Upper lobe of left lung (tissue), 6 donors: Measurements from ENCODE around the gene SLC4A8. TPM values are rescaled to one million over a fixed set of nuclear protein-coding genes. Genes with fewer than 3 reads are reported as not detected.

Experiments used
- ATAC-seq, 2 donors: fragments of 200-7000 bp; cut with Tn5 transposase; one replicate each; pipeline ENCODE4 v1.9.1; 2022; ENCODE audit warnings: mild to moderate bottlenecking in 2 of 2, moderate library complexity in 2 of 2; ENCODE audit not compliant: low FRiP score in 2 of 2
- DNase-seq, 2 donors: peaks; one replicate each; pipeline ENCODE4 v3.0.0-alpha.2; 2019 to 2020
- H3K27ac ChIP-seq, 4 donors: fragments of 200-600 bp; sonication (generic); one replicate each; pipeline ENCODE4 v1.5.1; 2016 to 2019
- H3K27me3 ChIP-seq, 4 donors: fragments of 200-600 bp; sonication (generic); one replicate each; pipeline ENCODE4 v1.5.1; 2017 to 2019
- H3K36me3 ChIP-seq, 4 donors: fragments of 200-600 bp; sonication (generic); one replicate each; pipeline ENCODE4 v1.5.1; 2016 to 2019
- H3K4me1 ChIP-seq, 4 donors: fragments of 200-600 bp; sonication (generic); one replicate each; pipeline ENCODE4 v1.5.1; 2018 to 2019
- H3K4me3 ChIP-seq, 4 donors: fragments of 200-600 bp; sonication (generic); one replicate each; pipeline ENCODE4 v1.5.1; 2017 to 2019; ENCODE audit warnings: mild to moderate bottlenecking in 2 of 4, moderate library complexity in 1 of 4
- H3K9me3 ChIP-seq, 4 donors: fragments of 200-600 bp; sonication (generic); one replicate each; pipeline ENCODE4 v1.5.1; 2018 to 2019
- CTCF ChIP-seq, 6 experiments: fragments of 450-650 bp in 4 of 6; fragments of 200-600 bp in 2 of 6; sonication (generic) in 2 of 6; IDR thresholded peaks; one replicate each; pipeline ENCODE4 v1.5.1; 2016 to 2019; ENCODE audit warnings: antibody characterized with exemption in 6 of 6
- EP300 ChIP-seq, 4 donors: sonication (generic); formaldehyde crosslinking; IDR thresholded peaks; one replicate each; pipeline ENCODE4 v1.5.1; 2017; ENCODE audit warnings: antibody characterized with exemption in 4 of 4, control low read depth in 2 of 4
- POLR2A ChIP-seq, 4 donors: fragments of 450-650 bp; IDR thresholded peaks; one replicate each; pipeline ENCODE4 v1.5.1; 2016 to 2017; ENCODE audit warnings: antibody characterized with exemption in 4 of 4, mild to moderate bottlenecking in 2 of 4
- POLR2AphosphoS5 ChIP-seq, 2 donors: sonication (generic); formaldehyde crosslinking; IDR thresholded peaks; one replicate each; pipeline ENCODE4 v1.5.1; 2017; ENCODE audit warnings: antibody characterized with exemption in 2 of 2
- WGBS, 2 donors: methylation state at CpG; one replicate each; pipeline ENCODE4 v1.1.5; 2017 to 2018; 5-methylcytosine and 5-hydroxymethylcytosine counted together
- total RNA-seq, 6 donors: library from RNA; depleted of rRNA in 4 of 6; stranded (reverse); fragments of >200 nt in 4 of 6; gene quantifications; one replicate each; pipeline versions ENCODE4 v1.1.0 to v1.2.1, GENCODE V29; 2016 to 2021
- donor health status: DM: no; HTN: no; CAD: no; lungs with moderate emphysema.
- donor health status: DM: no; HTN: yes; CAD: no; lungs with severe emphysema.

SLC4A8 gene
- total RNA-seq, 6 donors from 2014 or later = 2.3 to 13.5 (median 7.4) TPM

GRCh38 chr12:51465491-51465890, 40.9 kb downstream of the SLC4A8 start:
- H3K4me1 ChIP-seq = no peaks in the 10 kb centered on the region
- DNase-seq (no peak), ATAC-seq (no peak)
- TF ChIP-seq CTCF (IDR thresholded peaks at IDR 0.05) = no peak
- no peak for TF ChIP-seq POLR2AphosphoS5 (IDR thresholded peaks at IDR 0.05)
- no peak for TF ChIP-seq EP300 (IDR thresholded peaks at IDR 0.05)
- no peak for TF ChIP-seq POLR2A (IDR thresholded peaks at IDR 0.05)
- WGBS, 2 donors = 79 to 100% methylated on average over 1 of the region's 1 CpG
- H3K36me3 ChIP-seq = no peaks in the 10 kb centered on the region
- no peaks in the 10 kb centered on the region for H3K9me3 ChIP-seq
- H3K27me3 ChIP-seq = no peaks in the 10 kb centered on the region
- no peak overlapping the region for H3K27ac ChIP-seq
- H3K4me3 ChIP-seq = no peak overlapping the region

- Histone ChIP-seq H3K4me3 (no peak overlapping the region), H3K27me3 (no peaks in the 10 kb centered on the region), H3K9me3 (no peaks in the 10 kb centered on the region), H3K36me3 (no peaks in the 10 kb centered on the region), H3K27ac (no peak overlapping the region), H3K4me1 (peaks cover 0 to 5% (median 0%) of the 10 kb centered on the region in 4 donors)
- no peak for DNase-seq
- 100% methylated on average over 1 of the region's 1 CpG for WGBS, 2 donors
- TF ChIP-seq POLR2AphosphoS5 (IDR thresholded peaks at IDR 0.05) (no peak), EP300 (IDR thresholded peaks at IDR 0.05) (no peak), CTCF (IDR thresholded peaks at IDR 0.05) (no peak), POLR2A (IDR thresholded peaks at IDR 0.05) (no peak)
- ATAC-seq = no peak
Measured at GRCh38 chr12:51470116-51470515, 45.5 kb downstream of the SLC4A8 start.

GRCh38 chr12:51471111-51471864, 46.7 kb downstream of the SLC4A8 start:
- DNase-seq (no peak), ATAC-seq (no peak)
- Histone ChIP-seq H3K27ac (no peak overlapping the region), H3K4me3 (no peak overlapping the region), H3K9me3 (no peaks in the 10 kb centered on the region), H3K36me3 (no peaks in the 10 kb centered on the region), H3K4me1 (peaks cover 0 to 5% (median 0%) of the 10 kb centered on the region in 4 donors), H3K27me3 (no peaks in the 10 kb centered on the region)
- TF ChIP-seq CTCF (IDR thresholded peaks at IDR 0.05) = no peak
- TF ChIP-seq EP300 (IDR thresholded peaks at IDR 0.05) = no peak
- TF ChIP-seq POLR2AphosphoS5 (IDR thresholded peaks at IDR 0.05) = no peak
- no peak for TF ChIP-seq POLR2A (IDR thresholded peaks at IDR 0.05)
- WGBS, 2 donors = 52 to 63% methylated on average over 7 of the region's 7 CpGs

- WGBS, 2 donors = 91 to 95% methylated on average over 2 of the region's 2 CpGs
- TF ChIP-seq POLR2A (IDR thresholded peaks at IDR 0.05) = no peak
- no peak for TF ChIP-seq CTCF (IDR thresholded peaks at IDR 0.05)
- no peak for TF ChIP-seq EP300 (IDR thresholded peaks at IDR 0.05)
- TF ChIP-seq POLR2AphosphoS5 (IDR thresholded peaks at IDR 0.05) = no peak
- Histone ChIP-seq H3K9me3 (no peaks in the 10 kb centered on the region), H3K36me3 (no peaks in the 10 kb centered on the region), H3K4me1 (peaks cover 0 to 5% (median 0%) of the 10 kb centered on the region in 4 donors), H3K4me3 (no peak overlapping the region), H3K27ac (no peak overlapping the region), H3K27me3 (no peaks in the 10 kb centered on the region)
- ATAC-seq = no peak
- no peak for DNase-seq
Measured at GRCh38 chr12:51472984-51473383, 48.4 kb downstream of the SLC4A8 start.

- H3K27me3 ChIP-seq = no peaks in the 10 kb centered on the region
- no peak overlapping the region for H3K27ac ChIP-seq
- WGBS, 2 donors = 92 to 93% methylated on average over 2 of the region's 2 CpGs
- no peak for ATAC-seq
- H3K36me3 ChIP-seq = no peaks in the 10 kb centered on the region
- DNase-seq = no peak
- TF ChIP-seq EP300 (IDR thresholded peaks at IDR 0.05) = no peak
- TF ChIP-seq POLR2AphosphoS5 (IDR thresholded peaks at IDR 0.05) = no peak
- no peak for TF ChIP-seq POLR2A (IDR thresholded peaks at IDR 0.05)
- TF ChIP-seq CTCF (IDR thresholded peaks at IDR 0.05) = no peak
- no peak overlapping the region for H3K4me3 ChIP-seq
- H3K9me3 ChIP-seq = no peaks in the 10 kb centered on the region
- peaks cover 0 to 5% (median 0%) of the 10 kb centered on the region in 4 donors for H3K4me1 ChIP-seq
Measured at GRCh38 chr12:51473947-51474346, 49.3 kb downstream of the SLC4A8 start.
